Measurements from ENCODE around the gene GUCA1A. TPM values are rescaled to one million over a fixed set of nuclear protein-coding genes. Genes with fewer than 3 reads are reported as not detected.

GUCA1A gene
- total and polyA plus RNA-seq, 2 donors, result 0.19 to 0.52 TPM

DNA sequence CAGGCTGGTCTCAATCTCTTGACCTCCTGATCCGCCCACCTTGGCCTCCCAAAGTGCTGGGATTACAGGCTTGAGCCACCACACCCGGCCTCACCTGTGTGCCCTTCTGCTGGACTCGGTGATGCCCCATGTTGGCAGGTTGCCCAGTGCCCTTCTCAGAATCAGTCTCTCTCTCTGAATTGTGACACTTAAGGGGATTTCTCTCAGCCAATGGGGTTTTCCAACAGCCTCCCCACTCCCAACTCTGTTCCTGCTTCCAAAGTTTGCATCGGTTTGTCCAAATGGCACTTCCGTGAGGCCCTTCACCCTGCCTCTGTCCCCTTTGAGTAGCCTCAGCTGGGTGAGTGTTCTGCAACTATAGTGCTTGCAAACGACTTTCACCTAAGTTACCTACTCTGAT, 47.6 kb downstream of the GUCA1A start:
- no peaks in the 10 kb centered on the region for H3K36me3 ChIP-seq (ENCODE audit: control insufficient read depth in 2 of 2, insufficient read depth in 2 of 2, low read length in 1 of 2)
- no peaks in the 10 kb centered on the region for H3K27me3 ChIP-seq (ENCODE audit: control insufficient read depth in 2 of 2, insufficient read depth in 1 of 2, low read length in 1 of 2)
- H3K9me3 ChIP-seq (ENCODE audit: control insufficient read depth in 2 of 2, insufficient read depth in 1 of 2, low read length in 1 of 2), result no peaks in the 10 kb centered on the region
- H3K4me3 ChIP-seq (ENCODE audit: low read length in 2 of 2), result no peak overlapping the region
- WGBS, result 92% methylated on average over 6 of the region's 6 CpGs
- no peak overlapping the region for H3K27ac ChIP-seq (ENCODE audit: low read depth in 1 of 2, low read length in 1 of 2)
- DNase-seq (ENCODE audit: low read depth in 6 of 9, low spot score in 9 of 9), result no peak
- H3K4me1 ChIP-seq (ENCODE audit: control insufficient read depth in 2 of 2, insufficient read depth in 2 of 2, low read length in 2 of 2), result peaks cover 3 to 8% of the 10 kb centered on the region in 2 donors

- DNase-seq (ENCODE audit: low read depth in 6 of 9, low spot score in 9 of 9), result no peak
- Histone ChIP-seq H3K4me3 (ENCODE audit: low read length in 2 of 2) (no peak overlapping the region), H3K36me3 (ENCODE audit: control insufficient read depth in 2 of 2, insufficient read depth in 2 of 2, low read length in 1 of 2) (no peaks in the 10 kb centered on the region), H3K9me3 (ENCODE audit: control insufficient read depth in 2 of 2, insufficient read depth in 1 of 2, low read length in 1 of 2) (no peaks in the 10 kb centered on the region), H3K27me3 (ENCODE audit: control insufficient read depth in 2 of 2, insufficient read depth in 1 of 2, low read length in 1 of 2) (no peaks in the 10 kb centered on the region), H3K27ac (ENCODE audit: low read depth in 1 of 2, low read length in 1 of 2) (no peak overlapping the region), H3K4me1 (ENCODE audit: control insufficient read depth in 2 of 2, insufficient read depth in 2 of 2, low read length in 2 of 2) (peaks cover 3 to 5% of the 10 kb centered on the region in 2 donors)
- WGBS, result 94% methylated on average over 4 of the region's 4 CpGs
Observed at GRCh38 chr6:42221546-42221945, 48.4 kb downstream of the GUCA1A start.

GRCh38 chr6:42222448-42222847, 49.3 kb downstream of the GUCA1A start:
- 89% methylated on average over 7 of the region's 7 CpGs for WGBS
- H3K4me3 ChIP-seq (ENCODE audit: low read length in 2 of 2), result no peak overlapping the region
- H3K4me1 ChIP-seq (ENCODE audit: control insufficient read depth in 2 of 2, insufficient read depth in 2 of 2, low read length in 2 of 2), result no peaks in the 10 kb centered on the region
- peaks cover 3 to 4% of the 10 kb centered on the region in 2 donors for H3K36me3 ChIP-seq (ENCODE audit: control insufficient read depth in 2 of 2, insufficient read depth in 2 of 2, low read length in 1 of 2)
- no peak for DNase-seq (ENCODE audit: low read depth in 6 of 9, low spot score in 9 of 9)
- H3K9me3 ChIP-seq (ENCODE audit: control insufficient read depth in 2 of 2, insufficient read depth in 1 of 2, low read length in 1 of 2), result no peaks in the 10 kb centered on the region
- no peaks in the 10 kb centered on the region for H3K27me3 ChIP-seq (ENCODE audit: control insufficient read depth in 2 of 2, insufficient read depth in 1 of 2, low read length in 1 of 2)
- H3K27ac ChIP-seq (ENCODE audit: low read depth in 1 of 2, low read length in 1 of 2), result no peak overlapping the region

GRCh38 chr6:42224222-42225028, 51.3 kb downstream of the GUCA1A start:
- no peak for DNase-seq (ENCODE audit: low read depth in 6 of 9, low spot score in 9 of 9)
- Histone ChIP-seq H3K27ac (ENCODE audit: low read depth in 1 of 2, low read length in 1 of 2) (no peak overlapping the region), H3K4me1 (ENCODE audit: control insufficient read depth in 2 of 2, insufficient read depth in 2 of 2, low read length in 2 of 2) (no peaks in the 10 kb centered on the region), H3K27me3 (ENCODE audit: control insufficient read depth in 2 of 2, insufficient read depth in 1 of 2, low read length in 1 of 2) (no peaks in the 10 kb centered on the region), H3K36me3 (ENCODE audit: control insufficient read depth in 2 of 2, insufficient read depth in 2 of 2, low read length in 1 of 2) (peaks cover 16 to 21% of the 10 kb centered on the region in 2 donors), H3K4me3 (ENCODE audit: low read length in 2 of 2) (no peak overlapping the region), H3K9me3 (ENCODE audit: control insufficient read depth in 2 of 2, insufficient read depth in 1 of 2, low read length in 1 of 2) (no peaks in the 10 kb centered on the region)
- 95% methylated on average over 12 of the region's 12 CpGs for WGBS

GRCh38 chr6:42225029-42225339, 51.8 kb downstream of the GUCA1A start:
- no peak for DNase-seq (ENCODE audit: low read depth in 6 of 9, low spot score in 9 of 9)
- Histone ChIP-seq H3K36me3 (ENCODE audit: control insufficient read depth in 2 of 2, insufficient read depth in 2 of 2, low read length in 1 of 2) (peaks cover 16 to 26% of the 10 kb centered on the region in 2 donors), H3K9me3 (ENCODE audit: control insufficient read depth in 2 of 2, insufficient read depth in 1 of 2, low read length in 1 of 2) (no peaks in the 10 kb centered on the region), H3K27me3 (ENCODE audit: control insufficient read depth in 2 of 2, insufficient read depth in 1 of 2, low read length in 1 of 2) (no peaks in the 10 kb centered on the region), H3K27ac (ENCODE audit: low read depth in 1 of 2, low read length in 1 of 2) (no peak overlapping the region), H3K4me3 (ENCODE audit: low read length in 2 of 2) (no peak overlapping the region), H3K4me1 (ENCODE audit: control insufficient read depth in 2 of 2, insufficient read depth in 2 of 2, low read length in 2 of 2) (no peaks in the 10 kb centered on the region)

DNA sequence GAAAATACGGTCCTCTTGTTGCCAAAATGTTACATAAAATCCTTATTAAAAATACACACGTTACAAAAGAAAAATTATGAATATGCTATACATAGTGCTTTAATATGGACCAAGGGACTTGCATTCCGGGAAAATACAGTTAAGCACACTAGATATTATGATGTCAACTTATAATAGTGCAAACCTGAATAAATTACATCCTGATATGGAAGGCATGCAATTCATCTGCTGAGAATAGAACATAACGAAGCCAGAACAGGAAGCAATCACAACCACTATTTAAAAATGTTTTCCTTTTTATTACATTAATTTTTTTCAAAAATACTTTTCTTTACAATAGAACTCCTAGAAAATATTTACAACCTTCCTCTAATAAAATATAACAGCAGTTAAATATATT, 52.3 kb downstream of the GUCA1A start:
- WGBS, result 92% methylated on average over 4 of the region's 4 CpGs
- no peaks in the 10 kb centered on the region for H3K9me3 ChIP-seq (ENCODE audit: control insufficient read depth in 2 of 2, insufficient read depth in 1 of 2, low read length in 1 of 2)
- DNase-seq (ENCODE audit: low read depth in 6 of 9, low spot score in 9 of 9), result no peak
- H3K36me3 ChIP-seq (ENCODE audit: control insufficient read depth in 2 of 2, insufficient read depth in 2 of 2, low read length in 1 of 2), result peaks cover 16 to 29% of the 10 kb centered on the region in 2 donors
- H3K27ac ChIP-seq (ENCODE audit: low read depth in 1 of 2, low read length in 1 of 2), result no peak overlapping the region
- no peak overlapping the region for H3K4me3 ChIP-seq (ENCODE audit: low read length in 2 of 2)
- no peaks in the 10 kb centered on the region for H3K4me1 ChIP-seq (ENCODE audit: control insufficient read depth in 2 of 2, insufficient read depth in 2 of 2, low read length in 2 of 2)
- H3K27me3 ChIP-seq (ENCODE audit: control insufficient read depth in 2 of 2, insufficient read depth in 1 of 2, low read length in 1 of 2), result no peaks in the 10 kb centered on the region

DNA sequence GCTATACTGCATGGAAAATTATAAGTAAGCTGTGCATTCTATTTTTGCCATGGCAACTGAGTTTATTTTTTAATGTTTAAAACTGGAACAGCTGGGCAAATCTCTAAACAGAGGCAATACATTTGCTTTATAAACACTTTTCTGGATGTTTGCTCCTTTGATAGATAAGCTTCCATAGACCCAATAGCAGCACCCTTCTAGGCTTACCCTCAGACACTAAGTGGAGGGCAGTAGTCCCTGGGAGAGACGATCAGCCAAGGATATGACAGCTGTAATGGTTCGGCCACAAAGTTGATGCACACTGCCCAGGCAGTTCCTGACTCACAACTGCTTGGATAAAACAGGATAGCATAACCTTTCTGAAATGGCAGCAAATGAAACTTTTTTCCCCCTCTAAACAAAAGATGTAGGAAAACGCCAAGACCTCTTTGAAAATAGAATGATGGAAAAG, 53.0 kb downstream of the GUCA1A start:
- H3K27ac ChIP-seq (ENCODE audit: low read depth in 1 of 2, low read length in 1 of 2), result no peak overlapping the region
- no peak overlapping the region for H3K4me3 ChIP-seq (ENCODE audit: low read length in 2 of 2)
- DNase-seq (ENCODE audit: low read depth in 6 of 9, low spot score in 9 of 9), result no peak
- 94% methylated on average over 3 of the region's 3 CpGs for WGBS
- H3K4me1 ChIP-seq (ENCODE audit: control insufficient read depth in 2 of 2, insufficient read depth in 2 of 2, low read length in 2 of 2), result no peaks in the 10 kb centered on the region
- no peaks in the 10 kb centered on the region for H3K9me3 ChIP-seq (ENCODE audit: control insufficient read depth in 2 of 2, insufficient read depth in 1 of 2, low read length in 1 of 2)
- peaks cover 21 to 35% of the 10 kb centered on the region in 2 donors for H3K36me3 ChIP-seq (ENCODE audit: control insufficient read depth in 2 of 2, insufficient read depth in 2 of 2, low read length in 1 of 2)
- no peaks in the 10 kb centered on the region for H3K27me3 ChIP-seq (ENCODE audit: control insufficient read depth in 2 of 2, insufficient read depth in 1 of 2, low read length in 1 of 2)

GRCh38 chr6:42226645-42227143, 53.5 kb downstream of the GUCA1A start:
- Histone ChIP-seq H3K27me3 (ENCODE audit: control insufficient read depth in 2 of 2, insufficient read depth in 1 of 2, low read length in 1 of 2) (no peaks in the 10 kb centered on the region), H3K4me1 (ENCODE audit: control insufficient read depth in 2 of 2, insufficient read depth in 2 of 2, low read length in 2 of 2) (no peaks in the 10 kb centered on the region), H3K4me3 (ENCODE audit: low read length in 2 of 2) (no peak overlapping the region), H3K27ac (ENCODE audit: low read depth in 1 of 2, low read length in 1 of 2) (no peak overlapping the region), H3K36me3 (ENCODE audit: control insufficient read depth in 2 of 2, insufficient read depth in 2 of 2, low read length in 1 of 2) (peaks cover 24 to 40% of the 10 kb centered on the region in 2 donors), H3K9me3 (ENCODE audit: control insufficient read depth in 2 of 2, insufficient read depth in 1 of 2, low read length in 1 of 2) (no peaks in the 10 kb centered on the region)
- DNase-seq (ENCODE audit: low read depth in 6 of 9, low spot score in 9 of 9), result no peak
- 91% methylated on average over 8 of the region's 8 CpGs for WGBS

DNA sequence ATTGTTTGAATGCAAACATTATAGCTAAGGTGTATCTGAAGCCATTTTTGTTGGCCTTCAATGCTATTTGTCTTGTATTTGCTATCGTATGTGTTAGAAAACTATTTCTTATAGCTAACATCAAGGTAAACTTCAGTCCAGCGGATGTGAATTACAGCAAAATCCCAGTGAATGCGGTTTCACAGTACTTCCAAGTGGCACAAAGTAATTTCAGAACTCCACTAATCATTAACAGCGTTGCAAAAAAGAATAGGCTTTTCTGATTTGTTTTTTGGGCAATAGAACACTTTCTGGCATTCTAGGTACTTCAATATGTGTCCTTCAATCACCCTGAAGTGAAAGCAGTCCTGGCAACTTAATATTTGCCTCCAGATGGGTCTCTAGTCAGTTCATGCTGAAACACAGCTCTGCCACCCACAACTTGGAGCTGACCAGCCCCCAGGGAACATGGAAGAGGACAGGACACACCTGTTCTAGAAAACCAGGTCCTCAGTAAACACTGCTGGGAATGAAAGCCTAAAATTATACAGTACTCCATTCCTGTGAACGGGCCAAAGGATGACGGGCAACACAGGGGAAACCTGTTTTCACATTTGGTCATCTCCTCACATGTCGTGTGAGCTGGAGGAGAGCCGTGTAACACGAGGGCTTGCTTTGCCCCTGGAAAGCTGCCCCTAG, 54.1 kb downstream of the GUCA1A start:
- H3K4me3 ChIP-seq (ENCODE audit: low read length in 2 of 2), result no peak overlapping the region
- H3K27me3 ChIP-seq (ENCODE audit: control insufficient read depth in 2 of 2, insufficient read depth in 1 of 2, low read length in 1 of 2), result no peaks in the 10 kb centered on the region
- no peaks in the 10 kb centered on the region for H3K9me3 ChIP-seq (ENCODE audit: control insufficient read depth in 2 of 2, insufficient read depth in 1 of 2, low read length in 1 of 2)
- H3K4me1 ChIP-seq (ENCODE audit: control insufficient read depth in 2 of 2, insufficient read depth in 2 of 2, low read length in 2 of 2), result no peaks in the 10 kb centered on the region
- no peak overlapping the region for H3K27ac ChIP-seq (ENCODE audit: low read depth in 1 of 2, low read length in 1 of 2)
- WGBS, result 98% methylated on average over 9 of the region's 9 CpGs
- H3K36me3 ChIP-seq (ENCODE audit: control insufficient read depth in 2 of 2, insufficient read depth in 2 of 2, low read length in 1 of 2), result peaks cover 27 to 44% of the 10 kb centered on the region in 2 donors
- no peak for DNase-seq (ENCODE audit: low read depth in 6 of 9, low spot score in 9 of 9)
